GM21423 (cell line): ENCODE results near the gene HMGN4.
"Not testable (repeated sequence)": the region's sequence is repeated elsewhere in the genome, so short reads cannot be mapped to it uniquely, and the experiment has no call there.

ENCODE experiments used
- ATAC-seq: cut with Tn5 transposase; IDR thresholded peaks from one replicate; pipeline ENCODE4 v1.9.1; 2021; ENCODE audit warnings: mild to moderate bottlenecking, moderate library complexity; ENCODE audit not compliant: unreplicated experiment

The HMGN4 gene

GRCh38 chr6:26537846-26538571 lies at the start of gene HMGN4:
Gene HMGN4 (plus strand): TSS chr6:26538366. CDS start chr6:26545207, 6,841 bp downstream.
- ATAC-seq, result peak; percentile 50

GRCh38 chr6:26489996-26490964 lies 47.9 kb upstream of the HMGN4 start:
- no peak for ATAC-seq

- ATAC-seq, result no peak
Measured at GRCh38 chr6:26491604-26492003, 46.6 kb upstream of the HMGN4 start.

- ATAC-seq, result no peak
Measured at GRCh38 chr6:26493258-26493657, 44.9 kb upstream of the HMGN4 start.

GRCh38 chr6:26494117-26494516 lies 44.0 kb upstream of the HMGN4 start:
- ATAC-seq, result no peak

GRCh38 chr6:26495281-26495680 lies 42.9 kb upstream of the HMGN4 start:
- ATAC-seq, result no peak

GRCh38 chr6:26497610-26498009 lies 40.6 kb upstream of the HMGN4 start:
- no peak for ATAC-seq

GRCh38 chr6:26500102-26500501 lies 38.1 kb upstream of the HMGN4 start, which contains the start of gene BTN1A1:
Gene BTN1A1 (plus strand): TSS chr6:26500303. CDS start chr6:26501287, 984 bp downstream.
- no peak for ATAC-seq

GRCh38 chr6:26501482-26501986 lies 36.6 kb upstream of the HMGN4 start:
- no peak for ATAC-seq

- no peak for ATAC-seq
Measured at GRCh38 chr6:26502165-26502564, 36.0 kb upstream of the HMGN4 start.

GRCh38 chr6:26502626-26503025 lies 35.5 kb upstream of the HMGN4 start:
- no peak for ATAC-seq

GRCh38 chr6:26507658-26508057 lies 30.5 kb upstream of the HMGN4 start:
- ATAC-seq, result no peak

GRCh38 chr6:26511033-26511432 lies 27.1 kb upstream of the HMGN4 start:
- ATAC-seq, result not testable (repeated sequence)

GRCh38 chr6:26514984-26515383 lies 23.2 kb upstream of the HMGN4 start:
- no peak for ATAC-seq

GRCh38 chr6:26516481-26517427 lies 21.4 kb upstream of the HMGN4 start:
- ATAC-seq, result no peak

GRCh38 chr6:26519359-26519758 lies 18.8 kb upstream of the HMGN4 start:
- ATAC-seq, result no peak

GRCh38 chr6:26520237-26520849 lies 17.8 kb upstream of the HMGN4 start:
- peak; percentile 36 for ATAC-seq

GRCh38 chr6:26520850-26521599 lies 17.1 kb upstream of the HMGN4 start:
- peak; percentile 60 for ATAC-seq
